ENCODE measurements around the gene NTN5.

- TF ChIP-seq CTCF (IDR thresholded peaks at IDR 0.05) (no peak), ZFX (IDR thresholded peaks at IDR 0.05; ENCODE audit: borderline replicate concordance) (no peak)
These were observed 42.9 kb upstream of the NTN5 start for GRCh38 chr19:48715681-48716171.
